ENCODE measurements around the gene RSPH4A. TPM values are rescaled to one million over a fixed set of nuclear protein-coding genes. Genes with fewer than 3 reads are reported as not detected.
A peak's percentile ranks its signal among the peaks of the same experiment; 100 is the strongest.

Gene RSPH4A
- total RNA-seq (ENCODE audit: low replicate concordance): 0.95 and 4.4 TPM in 2 replicates
- long read RNA-seq, partial matches to known transcripts: 2 of 3 reads
- long read RNA-seq, other reads (novel, unspliced or antisense): 0 of 3 reads

DNA sequence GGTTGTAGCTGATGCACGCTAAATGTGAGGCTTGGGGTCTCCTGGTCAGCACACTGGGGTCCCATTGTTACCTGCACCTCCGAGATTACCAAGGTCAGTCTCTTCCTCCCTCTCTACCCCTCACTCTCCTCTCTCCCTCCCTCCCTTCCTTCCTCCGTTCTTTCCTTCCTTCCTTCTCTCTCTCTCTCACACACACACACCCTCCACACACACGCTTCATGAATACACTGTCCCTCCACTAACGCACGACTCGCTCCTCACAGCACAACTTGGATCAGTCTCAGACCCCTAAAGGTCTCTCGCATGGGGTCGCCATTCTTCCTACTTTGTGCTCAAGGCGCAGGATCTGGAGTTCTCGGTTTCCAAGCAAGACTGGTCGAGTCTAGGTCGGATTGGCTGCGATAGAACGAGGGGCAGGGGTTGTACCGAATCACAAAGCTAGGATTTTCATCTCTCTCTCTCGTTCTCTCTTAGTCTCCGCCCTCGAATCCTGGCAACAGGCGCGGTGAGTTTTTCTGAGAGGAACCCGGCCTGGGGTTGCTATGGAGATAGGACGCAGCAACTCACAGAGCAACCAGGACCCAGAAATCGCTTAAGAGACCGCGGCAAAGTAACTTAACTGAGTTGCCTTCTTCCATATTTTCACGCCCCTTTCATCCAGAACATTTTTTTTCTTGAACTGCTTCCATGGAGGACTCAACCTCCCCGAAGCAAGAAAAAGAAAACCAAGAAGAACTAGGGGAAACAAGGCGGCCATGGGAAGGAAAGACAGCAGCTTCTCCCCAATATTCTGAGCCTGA lies at the start of gene RSPH4A:
Gene RSPH4A, plus strand, starts transcription at position 543 of the 800 bp plus-strand sequence. Its CDS starts 145 bp downstream, at position 688.
- DNase-seq (ENCODE audit: extremely low spot score, unreplicated experiment): peak; percentile 88
- peak; percentile 15 for TF ChIP-seq CTCF (conservative IDR thresholded peaks at IDR 0.05)
- Mint-ChIP-seq H3K36me3 (no peaks in the 10 kb centered on the region), H3K4me1 (ENCODE audit: unreplicated experiment) (peaks cover 11% of the 10 kb centered on the region), H3K27me3 (peaks cover 26% of the 10 kb centered on the region), H3K9me3 (no peaks in the 10 kb centered on the region), H3K4me3 (peak within 1 kb of the TSS; percentile 97), H3K27ac (peak within 1 kb of the TSS; percentile 92)

DNA sequence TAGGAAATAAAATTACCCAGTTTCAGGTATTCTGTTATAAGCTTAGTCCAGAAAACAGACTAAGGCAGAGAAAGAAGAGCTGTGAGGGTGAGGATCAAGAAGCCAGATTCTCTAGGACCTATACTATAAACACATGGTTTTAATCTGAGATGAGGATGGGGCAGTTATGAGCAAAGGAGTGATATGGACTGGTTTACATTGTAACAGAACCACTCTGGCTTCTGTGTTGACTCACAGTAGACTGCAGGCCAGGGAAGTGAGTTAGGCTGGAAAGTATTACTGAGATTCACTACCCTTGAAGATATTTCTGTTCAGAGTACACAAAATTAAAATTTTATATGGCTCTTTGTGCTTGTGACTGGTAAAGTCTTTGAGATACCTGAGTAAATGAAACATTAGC lies 48.2 kb upstream of the RSPH4A start:
- Mint-ChIP-seq H3K4me3 (peak overlapping the region; percentile 7), H3K4me1 (ENCODE audit: unreplicated experiment) (peaks cover 15% of the 10 kb centered on the region), H3K36me3 (no peaks in the 10 kb centered on the region), H3K27ac (no peak overlapping the region), H3K27me3 (peaks cover 18% of the 10 kb centered on the region), H3K9me3 (no peaks in the 10 kb centered on the region)
- TF ChIP-seq CTCF (conservative IDR thresholded peaks at IDR 0.05): no peak
- DNase-seq (ENCODE audit: extremely low spot score, unreplicated experiment): no peak

GRCh38 chr6:116568821-116569755 lies 47.2 kb upstream of the RSPH4A start:
- no peaks in the 10 kb centered on the region for H3K9me3 Mint-ChIP-seq
- H3K4me3 Mint-ChIP-seq: peak overlapping the region; percentile 57
- H3K27ac Mint-ChIP-seq: no peak overlapping the region
- TF ChIP-seq CTCF (conservative IDR thresholded peaks at IDR 0.05): no peak
- H3K27me3 Mint-ChIP-seq: peaks cover 17% of the 10 kb centered on the region
- peaks cover 17% of the 10 kb centered on the region for H3K4me1 Mint-ChIP-seq (ENCODE audit: unreplicated experiment)
- no peak for DNase-seq (ENCODE audit: extremely low spot score, unreplicated experiment)
- H3K36me3 Mint-ChIP-seq: no peaks in the 10 kb centered on the region

DNA sequence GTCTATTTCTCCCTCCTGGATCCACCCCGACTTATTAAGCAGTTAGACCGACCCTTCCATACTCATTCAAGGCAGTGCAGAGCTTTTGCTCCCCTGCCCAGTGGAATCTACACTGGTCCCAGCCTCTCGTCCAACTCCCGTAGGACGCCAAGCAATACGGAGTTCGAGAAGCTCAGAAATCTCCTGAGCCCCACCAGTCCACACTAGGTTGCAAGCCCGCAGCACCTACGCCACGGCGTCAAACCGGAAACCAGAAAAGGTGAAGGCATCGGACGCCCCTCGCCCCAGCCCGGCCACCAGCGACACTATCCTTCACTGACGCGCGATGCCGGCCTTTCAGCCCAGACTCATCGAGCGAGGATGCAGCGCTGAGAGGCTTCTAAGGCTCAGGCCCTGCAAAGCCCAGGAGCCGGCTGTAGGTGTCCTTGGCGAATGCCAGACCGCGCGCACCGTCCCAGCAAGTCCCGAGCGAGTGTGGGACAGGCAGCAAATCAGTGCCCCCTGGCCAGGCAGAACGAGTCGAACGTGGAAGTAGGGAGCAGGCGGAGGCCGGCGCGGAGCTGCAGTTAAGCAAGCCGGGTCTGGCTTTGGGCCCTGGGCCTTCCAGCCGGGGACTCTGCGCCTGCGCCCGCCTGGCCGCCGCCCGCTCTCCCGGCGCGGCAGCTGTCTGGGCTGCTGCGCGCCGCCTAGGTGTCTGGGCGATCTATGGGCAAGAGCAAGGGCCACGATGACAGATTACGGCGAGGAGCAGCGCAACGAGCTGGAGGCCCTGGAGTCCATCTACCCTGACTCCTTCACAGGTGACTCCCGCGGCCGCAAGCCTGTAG lies 45.2 kb upstream of the RSPH4A start, which contains the start of gene RWDD1:
Gene RWDD1, plus strand, starts transcription at position 649 of the 827 bp plus-strand sequence. Its CDS starts 79 bp downstream, at position 728.
- no peaks in the 10 kb centered on the region for H3K9me3 Mint-ChIP-seq
- H3K27me3 Mint-ChIP-seq: peaks cover 9% of the 10 kb centered on the region
- peak within 1 kb of the TSS; percentile 99 for H3K4me3 Mint-ChIP-seq
- no peaks in the 10 kb centered on the region for H3K36me3 Mint-ChIP-seq
- TF ChIP-seq CTCF (conservative IDR thresholded peaks at IDR 0.05): no peak
- H3K4me1 Mint-ChIP-seq (ENCODE audit: unreplicated experiment): peaks cover 20% of the 10 kb centered on the region
- H3K27ac Mint-ChIP-seq: peak within 1 kb of the TSS; percentile 95
- DNase-seq (ENCODE audit: extremely low spot score, unreplicated experiment): peak; percentile 99

GRCh38 chr6:116571683-116572000 lies 44.6 kb upstream of the RSPH4A start:
- H3K4me1 Mint-ChIP-seq (ENCODE audit: unreplicated experiment): peaks cover 20% of the 10 kb centered on the region
- H3K4me3 Mint-ChIP-seq: peak overlapping the region; percentile 99
- H3K27ac Mint-ChIP-seq: peak overlapping the region; percentile 95
- no peaks in the 10 kb centered on the region for H3K9me3 Mint-ChIP-seq
- no peaks in the 10 kb centered on the region for H3K36me3 Mint-ChIP-seq
- no peak for DNase-seq (ENCODE audit: extremely low spot score, unreplicated experiment)
- peaks cover 9% of the 10 kb centered on the region for H3K27me3 Mint-ChIP-seq
- TF ChIP-seq CTCF (conservative IDR thresholded peaks at IDR 0.05): peak; percentile 12

Data from type B pancreatic cell (in vitro differentiated cells).